IgD-negative memory B cell (primary cell): Measurements from ENCODE around the gene APOBEC4. TPM values are rescaled to one million over a fixed set of nuclear protein-coding genes. Genes with fewer than 3 reads are reported as not detected.
"Not testable (repeated sequence)": the region's sequence is repeated elsewhere in the genome, so short reads cannot be mapped to it uniquely, and the experiment has no call there.

Experiments
- H3K27ac Mint-ChIP-seq, 3 donors: one replicate each; pipeline ENCODE4 v1.8.0; 2020 to 2022; ENCODE audit warnings: mild to moderate bottlenecking in 3 of 3, mixed read lengths in 3 of 3, moderate library complexity in 1 of 3
- H3K27me3 Mint-ChIP-seq: one replicate; pipeline ENCODE4 v1.8.0; 2021; ENCODE audit warnings: mixed read lengths
- H3K36me3 Mint-ChIP-seq: one replicate; pipeline ENCODE4 v1.8.0; 2020; ENCODE audit warnings: mild to moderate bottlenecking, mixed read lengths
- H3K4me1 Mint-ChIP-seq, 3 donors: one replicate each; pipeline ENCODE4 v1.8.0; 2020 to 2022; ENCODE audit warnings: mixed read lengths in 3 of 3, mild to moderate bottlenecking in 1 of 3
- H3K4me3 Mint-ChIP-seq, 4 donors: one replicate each; pipeline ENCODE4 v1.8.0; 2020 to 2022; ENCODE audit warnings: mild to moderate bottlenecking in 4 of 4, mixed read lengths in 4 of 4, moderate library complexity in 3 of 4
- H3K9me3 Mint-ChIP-seq, 3 donors: one replicate each; pipeline ENCODE4 v1.8.0; 2020 to 2021; ENCODE audit warnings: mixed read lengths in 3 of 3, mild to moderate bottlenecking in 1 of 3
- polyA plus RNA-seq: library from polyadenylated mRNA; unstranded; fragments of 300-500 nt; fragmentation: Illumina TruSeq; gene quantifications from one replicate; pipeline ENCODE4 v1.2.3, GENCODE V29; 2021

The APOBEC4 gene
- polyA plus RNA-seq, 1 donor from 2014 or later, result not detected

GRCh38 chr1:183685112-183685713 lies 32.1 kb upstream of the APOBEC4 start:
- H3K9me3 Mint-ChIP-seq, result no peaks in the 10 kb centered on the region
- H3K4me1 Mint-ChIP-seq, result peaks cover 0 to 4% (median 1%) of the 10 kb centered on the region in 3 donors
- H3K4me3 Mint-ChIP-seq, result no peak overlapping the region
- no peaks in the 10 kb centered on the region for H3K36me3 Mint-ChIP-seq
- H3K27me3 Mint-ChIP-seq, result peaks cover 13% of the 10 kb centered on the region
- H3K27ac Mint-ChIP-seq, result no peak overlapping the region

GRCh38 chr1:183679363-183679762 lies 26.2 kb upstream of the APOBEC4 start:
- not testable (repeated sequence) for H3K27ac Mint-ChIP-seq, H3K36me3 Mint-ChIP-seq, H3K4me3 Mint-ChIP-seq, H3K4me1 Mint-ChIP-seq, H3K9me3 Mint-ChIP-seq
- peaks cover 23% of the 10 kb centered on the region for H3K27me3 Mint-ChIP-seq

- peaks cover 21% of the 10 kb centered on the region for H3K27me3 Mint-ChIP-seq
- H3K9me3 Mint-ChIP-seq, result peaks cover 0 to 8% (median 0%) of the 10 kb centered on the region in 3 donors
- H3K36me3 Mint-ChIP-seq, result no peaks in the 10 kb centered on the region
- no peak overlapping the region for H3K27ac Mint-ChIP-seq
- H3K4me3 Mint-ChIP-seq, result no peak overlapping the region
- no peaks in the 10 kb centered on the region for H3K4me1 Mint-ChIP-seq
Measured at GRCh38 chr1:183678819-183679218, 25.7 kb upstream of the APOBEC4 start.

- Mint-ChIP-seq H3K36me3 (no peaks in the 10 kb centered on the region), H3K27ac (no peak overlapping the region), H3K4me1 (no peaks in the 10 kb centered on the region), H3K4me3 (no peak overlapping the region), H3K27me3 (peaks cover 13% of the 10 kb centered on the region), H3K9me3 (peaks cover 2 to 8% (median 3%) of the 10 kb centered on the region in 3 donors)
Measured at GRCh38 chr1:183676586-183677189, 23.6 kb upstream of the APOBEC4 start.

GRCh38 chr1:183675883-183676585 lies 22.9 kb upstream of the APOBEC4 start:
- Mint-ChIP-seq H3K4me1 (no peaks in the 10 kb centered on the region), H3K36me3 (no peaks in the 10 kb centered on the region), H3K27ac (no peak overlapping the region), H3K4me3 (no peak overlapping the region), H3K27me3 (peaks cover 13% of the 10 kb centered on the region), H3K9me3 (peaks cover 2 to 8% (median 7%) of the 10 kb centered on the region in 3 donors)

GRCh38 chr1:183675381-183675780 lies 22.3 kb upstream of the APOBEC4 start:
- Mint-ChIP-seq H3K27ac (no peak overlapping the region), H3K27me3 (peaks cover 13% of the 10 kb centered on the region), H3K9me3 (peaks cover 6 to 14% (median 13%) of the 10 kb centered on the region in 3 donors)

GRCh38 chr1:183674886-183675285 lies 21.8 kb upstream of the APOBEC4 start:
- Mint-ChIP-seq H3K36me3 (no peaks in the 10 kb centered on the region), H3K9me3 (peaks cover 6 to 14% (median 14%) of the 10 kb centered on the region in 3 donors), H3K27me3 (peaks cover 13% of the 10 kb centered on the region), H3K4me3 (no peak overlapping the region), H3K4me1 (no peaks in the 10 kb centered on the region), H3K27ac (no peak overlapping the region)

More at GRCh38 chr1:183675381-183675780, 22.3 kb upstream of the APOBEC4 start:
- Mint-ChIP-seq H3K36me3 (no peaks in the 10 kb centered on the region), H3K4me3 (no peak overlapping the region), H3K4me1 (no peaks in the 10 kb centered on the region)

- Mint-ChIP-seq H3K27me3 (peaks cover 13% of the 10 kb centered on the region), H3K36me3 (no peaks in the 10 kb centered on the region), H3K27ac (no peak overlapping the region), H3K4me3 (no peak overlapping the region), H3K4me1 (no peaks in the 10 kb centered on the region), H3K9me3 (peaks cover 6 to 14% (median 10%) of the 10 kb centered on the region in 3 donors)
Measured at GRCh38 chr1:183674339-183674738, 21.2 kb upstream of the APOBEC4 start.

- Mint-ChIP-seq H3K4me3 (no peak overlapping the region), H3K27ac (no peak overlapping the region), H3K4me1 (no peaks in the 10 kb centered on the region), H3K27me3 (peaks cover 13% of the 10 kb centered on the region), H3K36me3 (no peaks in the 10 kb centered on the region), H3K9me3 (peaks cover 6 to 14% (median 10%) of the 10 kb centered on the region in 3 donors)
Measured at GRCh38 chr1:183673605-183674323, 20.6 kb upstream of the APOBEC4 start.

- Mint-ChIP-seq H3K27ac (no peak overlapping the region), H3K27me3 (peaks cover 3% of the 10 kb centered on the region), H3K4me1 (no peaks in the 10 kb centered on the region), H3K36me3 (no peaks in the 10 kb centered on the region), H3K9me3 (peaks cover 6 to 14% (median 8%) of the 10 kb centered on the region in 3 donors), H3K4me3 (no peak overlapping the region)
Measured at GRCh38 chr1:183670169-183670568, 17.1 kb upstream of the APOBEC4 start.

GRCh38 chr1:183656355-183656754 lies 3.2 kb upstream of the APOBEC4 start:
- H3K36me3 Mint-ChIP-seq, result no peaks in the 10 kb centered on the region
- H3K27me3 Mint-ChIP-seq, result no peaks in the 10 kb centered on the region
- no peak overlapping the region for H3K27ac Mint-ChIP-seq
- H3K4me1 Mint-ChIP-seq, result peaks cover 0 to 3% (median 3%) of the 10 kb centered on the region in 3 donors
- H3K9me3 Mint-ChIP-seq, result no peaks in the 10 kb centered on the region
- H3K4me3 Mint-ChIP-seq, result no peak overlapping the region

- peaks cover 0 to 3% (median 3%) of the 10 kb centered on the region in 3 donors for H3K4me1 Mint-ChIP-seq
Measured at GRCh38 chr1:183655562-183656075, 2.5 kb upstream of the APOBEC4 start.

GRCh38 chr1:183654706-183655105 lies 1.6 kb upstream of the APOBEC4 start:
- Mint-ChIP-seq H3K9me3 (no peaks in the 10 kb centered on the region), H3K27me3 (no peaks in the 10 kb centered on the region), H3K27ac (no peak overlapping the region), H3K4me3 (no peak overlapping the region), H3K36me3 (no peaks in the 10 kb centered on the region), H3K4me1 (peaks cover 0 to 3% (median 3%) of the 10 kb centered on the region in 3 donors)

More at GRCh38 chr1:183655562-183656075, 2.5 kb upstream of the APOBEC4 start:
- Mint-ChIP-seq H3K27me3 (no peaks in the 10 kb centered on the region), H3K36me3 (no peaks in the 10 kb centered on the region), H3K4me3 (no peak overlapping the region), H3K27ac (no peak overlapping the region), H3K9me3 (no peaks in the 10 kb centered on the region)

- H3K36me3 Mint-ChIP-seq, result no peaks in the 10 kb centered on the region
- no peaks in the 10 kb centered on the region for H3K27me3 Mint-ChIP-seq
- no peak overlapping the region for H3K4me3 Mint-ChIP-seq
- no peaks in the 10 kb centered on the region for H3K9me3 Mint-ChIP-seq
- H3K4me1 Mint-ChIP-seq, result peaks cover 0 to 3% (median 3%) of the 10 kb centered on the region in 3 donors
- H3K27ac Mint-ChIP-seq, result no peak overlapping the region
Measured at GRCh38 chr1:183653876-183654451, 848 bp upstream of the APOBEC4 start.
